Kidney epithelial cell (primary cell): ENCODE results near the gene MDFIC2. TPM values are rescaled to one million over a fixed set of nuclear protein-coding genes. Genes with fewer than 3 reads are reported as not detected.

ENCODE experiments used
- DNase-seq: peaks from one replicate; pipeline ENCODE4 v3.0.0-alpha.2; 2010; ENCODE audit warnings: low read depth
- H3K27me3 ChIP-seq: 2 replicates; pipeline ENCODE4 v1.6.0; 2011; ENCODE audit warnings: low read length; ENCODE audit not compliant: control insufficient read depth, insufficient read depth
- H3K36me3 ChIP-seq: 2 replicates; pipeline ENCODE4 v1.5.1; 2011; ENCODE audit warnings: low read length; ENCODE audit not compliant: control insufficient read depth, insufficient read depth
- H3K4me3 ChIP-seq: 2 replicates; pipeline ENCODE4 v1.5.1; 2011; ENCODE audit warnings: low read depth, mild to moderate bottlenecking, control low read depth, low read length
- total RNA-seq: library from RNA; depleted of rRNA; stranded (reverse); fragments of >200 nt; gene quantifications from 2 replicates; pipeline ENCODE4 v1.2.3, GENCODE V29; 2015
- TF ChIP-seq, protein P1 (sequence below): IDR thresholded peaks from 2 replicates; pipeline ENCODE4 v1.5.1; 2011; ENCODE audit warnings: mild to moderate bottlenecking, moderate library complexity, low read length, control low read depth, inconsistent platforms; ENCODE audit not compliant: insufficient read depth, poor library complexity, severe bottlenecking

Gene MDFIC2
- total RNA-seq, 1 donor from 2014 or later, result not detected

DNA sequence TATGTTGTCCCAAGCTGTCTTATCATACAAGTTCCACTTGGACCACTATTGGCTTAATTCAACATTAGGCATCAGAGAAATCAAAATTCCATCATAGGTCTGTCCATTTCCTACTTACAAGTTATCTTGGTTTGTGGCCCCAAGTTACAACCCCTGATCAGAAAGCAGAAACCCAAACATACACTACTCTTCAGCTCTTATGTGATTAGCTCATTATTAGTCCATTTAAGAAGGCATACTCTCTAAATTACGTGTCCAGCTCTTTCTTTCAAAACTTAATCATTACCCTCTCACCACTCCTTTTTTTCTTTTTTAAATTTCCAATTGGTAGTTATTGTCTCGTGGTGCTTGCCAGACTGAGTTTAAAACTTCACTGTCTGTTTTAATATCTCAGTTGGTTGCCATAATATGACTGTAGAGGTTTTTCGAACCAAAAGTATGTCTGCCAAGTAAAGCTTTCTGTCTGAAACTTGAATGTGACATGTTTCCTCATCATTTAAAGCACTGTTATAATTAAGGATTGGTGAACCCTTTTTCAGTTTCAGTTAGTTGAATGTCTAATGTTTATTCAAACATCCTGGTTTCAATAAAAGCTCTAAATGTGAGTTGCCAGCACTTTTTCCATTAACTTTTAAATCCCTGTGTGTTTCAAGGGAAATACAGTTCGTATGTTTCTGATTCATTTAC is 162.6 kb downstream of the MDFIC2 start:
- no peak overlapping the region for H3K4me3 ChIP-seq
- H3K36me3 ChIP-seq, result no peaks in the 10 kb centered on the region
- TF ChIP-seq, protein P1, sequence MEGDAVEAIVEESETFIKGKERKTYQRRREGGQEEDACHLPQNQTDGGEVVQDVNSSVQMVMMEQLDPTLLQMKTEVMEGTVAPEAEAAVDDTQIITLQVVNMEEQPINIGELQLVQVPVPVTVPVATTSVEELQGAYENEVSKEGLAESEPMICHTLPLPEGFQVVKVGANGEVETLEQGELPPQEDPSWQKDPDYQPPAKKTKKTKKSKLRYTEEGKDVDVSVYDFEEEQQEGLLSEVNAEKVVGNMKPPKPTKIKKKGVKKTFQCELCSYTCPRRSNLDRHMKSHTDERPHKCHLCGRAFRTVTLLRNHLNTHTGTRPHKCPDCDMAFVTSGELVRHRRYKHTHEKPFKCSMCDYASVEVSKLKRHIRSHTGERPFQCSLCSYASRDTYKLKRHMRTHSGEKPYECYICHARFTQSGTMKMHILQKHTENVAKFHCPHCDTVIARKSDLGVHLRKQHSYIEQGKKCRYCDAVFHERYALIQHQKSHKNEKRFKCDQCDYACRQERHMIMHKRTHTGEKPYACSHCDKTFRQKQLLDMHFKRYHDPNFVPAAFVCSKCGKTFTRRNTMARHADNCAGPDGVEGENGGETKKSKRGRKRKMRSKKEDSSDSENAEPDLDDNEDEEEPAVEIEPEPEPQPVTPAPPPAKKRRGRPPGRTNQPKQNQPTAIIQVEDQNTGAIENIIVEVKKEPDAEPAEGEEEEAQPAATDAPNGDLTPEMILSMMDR, result no peak

More for the DNA sequence above, 162.6 kb downstream of the MDFIC2 start:
- DNase-seq, result no peak
- no peaks in the 10 kb centered on the region for H3K27me3 ChIP-seq
